Esophagus squamous epithelium (tissue), 5 donors: Measurements from ENCODE around the gene FAM3B. TPM values are rescaled to one million over a fixed set of nuclear protein-coding genes. Genes with fewer than 3 reads are reported as not detected.
A peak's percentile ranks its signal among the peaks of the same experiment; 100 is the strongest.

Source experiments
- DNase-seq: peaks from one replicate; lab custom pipeline; 2025; lab: John Stamatoyannopoulos, UW
- H3K27ac ChIP-seq, 4 donors: fragments of 200-600 bp; sonication (generic); one replicate each; pipeline ENCODE4 v1.5.1; 2016 to 2019; ENCODE audit warnings: mild to moderate bottlenecking in 1 of 4
- H3K27me3 ChIP-seq, 4 donors: fragments of 200-600 bp; sonication (generic); 1 replicate in 3 of 4; 2 replicates in 1 of 4; pipeline versions ENCODE4 v1.5.1 to v1.6.0; 2017 to 2021; ENCODE audit warnings: antibody characterized with exemption in 1 of 4
- H3K36me3 ChIP-seq, 3 donors: fragments of 200-600 bp; sonication (generic); one replicate each; pipeline ENCODE4 v1.5.1; 2016 to 2019
- H3K4me1 ChIP-seq, 3 donors: fragments of 200-600 bp; sonication (generic); one replicate each; pipeline ENCODE4 v1.5.1; 2017 to 2019
- H3K4me3 ChIP-seq, 4 donors: fragments of 200-600 bp; sonication (generic); 1 replicate in 3 of 4; 2 replicates in 1 of 4; pipeline ENCODE4 v1.5.1; 2016 to 2019; ENCODE audit warnings: mild to moderate bottlenecking in 2 of 4, moderate library complexity in 1 of 4
- H3K9me3 ChIP-seq, 3 donors: fragments of 200-600 bp; sonication (generic); one replicate each; pipeline ENCODE4 v1.5.1; 2016 to 2019
- POLR2A ChIP-seq, 4 donors: fragments of 450-650 bp; IDR thresholded peaks; one replicate each; pipeline ENCODE4 v1.6.1; 2017; ENCODE audit warnings: antibody characterized with exemption in 4 of 4, mild to moderate bottlenecking in 4 of 4, moderate library complexity in 3 of 4
- WGBS, 2 donors: methylation state at CpG; one replicate each; pipeline ENCODE4 v1.1.5; 2018; 5-methylcytosine and 5-hydroxymethylcytosine counted together
- intact Hi-C: fragments of 100-400 bp; cut with DNase I; formaldehyde crosslinking; loops from one replicate; pipeline ENCODE4 v1.15.0; 2022
- total RNA-seq, 4 donors: library from RNA; depleted of rRNA; stranded (reverse); fragments of >200 nt; gene quantifications; one replicate each; pipeline ENCODE4 v1.1.0, GENCODE V29; 2016
- TF ChIP-seq, protein P1 (sequence below), 6 experiments: fragments of 450-650 bp in 4 of 6; fragments of 200-600 bp in 2 of 6; sonication (generic) in 2 of 6; IDR thresholded peaks; one replicate each; pipeline ENCODE4 v1.5.1; 2016 to 2019; ENCODE audit warnings: antibody characterized with exemption in 6 of 6, mild to moderate bottlenecking in 4 of 6, moderate library complexity in 4 of 6
- donor health status: DM: yes; HTN: yes; CAD: no.

The FAM3B gene
- total RNA-seq, 4 donors from 2014 or later = 14.8 to 83.8 (median 38.6) TPM

DNA sequence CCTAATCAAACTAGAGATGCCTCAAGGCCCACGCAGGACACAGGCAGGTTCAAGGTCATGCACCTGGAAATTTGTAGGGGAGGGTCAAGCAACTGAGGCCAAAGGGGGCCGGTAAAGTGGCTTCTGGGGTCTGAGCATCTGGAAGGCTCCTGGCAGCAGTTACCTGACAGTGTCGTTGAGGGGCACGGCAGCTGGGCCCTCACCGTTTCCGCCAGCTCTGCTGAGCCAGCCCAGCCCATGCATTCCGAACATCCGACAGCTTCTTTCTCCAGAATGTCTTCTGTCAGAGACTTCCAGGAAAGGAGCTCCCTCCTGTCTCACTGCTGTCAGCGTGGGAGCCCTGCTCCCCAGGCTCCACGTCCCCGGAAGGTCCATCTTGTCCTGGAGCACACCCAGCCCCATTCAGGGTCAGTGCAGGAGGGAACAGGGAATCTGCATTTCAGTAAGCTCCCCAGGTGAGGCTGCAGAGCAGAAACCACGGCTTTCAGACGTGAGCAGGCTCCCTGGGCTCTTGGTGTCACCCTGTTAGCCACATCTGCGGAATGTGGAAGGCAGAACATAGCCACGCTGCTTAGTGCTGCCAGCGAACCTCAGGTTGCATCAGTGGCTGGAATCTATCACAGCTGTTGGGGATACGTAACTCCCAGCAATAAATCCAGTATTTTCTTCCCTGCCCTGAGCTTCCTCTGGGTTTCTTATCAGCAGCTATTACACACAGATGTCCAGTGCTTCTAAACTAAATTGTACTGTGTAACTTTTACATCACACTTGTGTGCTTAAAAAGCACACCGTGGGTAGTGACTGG lies 36.3 kb upstream of the FAM3B start:
- intact Hi-C loops = loop anchor here (10.0 kb wide), 1 partner anchor 184 kb away; no protein-coding TSS in a partner anchor
- WGBS, 2 donors = 40 to 78% methylated on average over 9 to 15 of the region's 18 CpGs
- H3K9me3 ChIP-seq = no peaks in the 10 kb centered on the region
- peaks cover 0 to 17% (median under 1%) of the 10 kb centered on the region in 3 donors for H3K36me3 ChIP-seq
- TF ChIP-seq, protein P1, sequence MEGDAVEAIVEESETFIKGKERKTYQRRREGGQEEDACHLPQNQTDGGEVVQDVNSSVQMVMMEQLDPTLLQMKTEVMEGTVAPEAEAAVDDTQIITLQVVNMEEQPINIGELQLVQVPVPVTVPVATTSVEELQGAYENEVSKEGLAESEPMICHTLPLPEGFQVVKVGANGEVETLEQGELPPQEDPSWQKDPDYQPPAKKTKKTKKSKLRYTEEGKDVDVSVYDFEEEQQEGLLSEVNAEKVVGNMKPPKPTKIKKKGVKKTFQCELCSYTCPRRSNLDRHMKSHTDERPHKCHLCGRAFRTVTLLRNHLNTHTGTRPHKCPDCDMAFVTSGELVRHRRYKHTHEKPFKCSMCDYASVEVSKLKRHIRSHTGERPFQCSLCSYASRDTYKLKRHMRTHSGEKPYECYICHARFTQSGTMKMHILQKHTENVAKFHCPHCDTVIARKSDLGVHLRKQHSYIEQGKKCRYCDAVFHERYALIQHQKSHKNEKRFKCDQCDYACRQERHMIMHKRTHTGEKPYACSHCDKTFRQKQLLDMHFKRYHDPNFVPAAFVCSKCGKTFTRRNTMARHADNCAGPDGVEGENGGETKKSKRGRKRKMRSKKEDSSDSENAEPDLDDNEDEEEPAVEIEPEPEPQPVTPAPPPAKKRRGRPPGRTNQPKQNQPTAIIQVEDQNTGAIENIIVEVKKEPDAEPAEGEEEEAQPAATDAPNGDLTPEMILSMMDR (IDR thresholded peaks at IDR 0.05) = no peak
- TF ChIP-seq POLR2A (IDR thresholded peaks at IDR 0.05) = no peak
- DNase-seq = no peak
- H3K4me3 ChIP-seq = no peak overlapping the region
- no peak overlapping the region for H3K27ac ChIP-seq
- H3K4me1 ChIP-seq = peaks cover 0 to 7% (median 0%) of the 10 kb centered on the region in 3 donors
- peaks cover 0 to 6% (median 0%) of the 10 kb centered on the region in 4 donors for H3K27me3 ChIP-seq

GRCh38 chr21:41282412-41282811 lies 34.2 kb upstream of the FAM3B start:
- Histone ChIP-seq H3K4me1 (peaks cover 0 to 7% (median 0%) of the 10 kb centered on the region in 3 donors), H3K27me3 (peaks cover 0 to 6% (median 0%) of the 10 kb centered on the region in 4 donors), H3K27ac (no peak overlapping the region), H3K4me3 (no peak overlapping the region), H3K9me3 (no peaks in the 10 kb centered on the region), H3K36me3 (no peaks in the 10 kb centered on the region)
- 42 to 66% methylated on average over 3 of the region's 3 CpGs for WGBS, 2 donors
- DNase-seq = no peak
- TF ChIP-seq, protein P1 (IDR thresholded peaks at IDR 0.05) = no peak
- intact Hi-C loops = loop anchor here (10.0 kb wide), 1 partner anchor 182 kb away; no protein-coding TSS in a partner anchor

DNA sequence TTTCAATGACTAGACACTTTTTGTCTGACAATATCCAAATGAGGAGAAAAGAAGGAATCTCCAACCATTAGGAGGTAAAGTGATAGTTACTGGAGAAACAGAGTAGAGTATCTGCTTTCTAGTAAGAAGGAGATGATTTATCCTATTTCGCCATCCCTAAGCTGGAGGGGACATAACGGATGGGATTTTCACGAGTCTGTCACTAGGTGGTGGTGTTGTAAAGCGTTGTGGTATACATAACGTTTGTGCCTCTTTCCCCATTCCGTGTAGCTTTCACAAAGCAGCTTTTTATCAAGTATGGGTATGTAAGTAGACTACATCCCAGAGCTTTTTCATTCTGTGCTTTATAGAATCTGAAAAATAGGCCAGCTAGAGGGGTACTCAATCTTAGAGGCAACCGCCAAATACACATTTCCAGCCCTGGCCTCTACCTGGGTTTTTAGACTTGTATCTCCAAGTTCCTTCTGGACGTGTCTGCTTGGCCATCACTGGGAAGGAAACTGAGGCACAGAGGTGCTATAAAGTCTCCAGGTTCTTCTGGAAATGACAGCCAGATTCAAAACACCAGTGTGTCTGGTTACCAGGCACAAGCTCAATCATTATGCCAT lies 33.3 kb upstream of the FAM3B start:
- no peaks in the 10 kb centered on the region for H3K36me3 ChIP-seq
- no peak overlapping the region for H3K4me3 ChIP-seq
- TF ChIP-seq, protein P1 (IDR thresholded peaks at IDR 0.05) = peak; percentile 51 to 90 (median 74)
- TF ChIP-seq POLR2A (IDR thresholded peaks at IDR 0.05) = no peak
- intact Hi-C loops = loop anchor here (10.0 kb wide), 1 partner anchor 181 kb away; no protein-coding TSS in a partner anchor
- no peak for DNase-seq
- peaks cover 0 to 7% (median 0%) of the 10 kb centered on the region in 3 donors for H3K4me1 ChIP-seq
- H3K27ac ChIP-seq = no peak overlapping the region
- H3K27me3 ChIP-seq = peaks cover 0 to 6% (median 0%) of the 10 kb centered on the region in 4 donors
- H3K9me3 ChIP-seq = no peaks in the 10 kb centered on the region
- 15 to 18% methylated on average over 8 of the region's 8 CpGs for WGBS, 2 donors

- 60 to 73% methylated on average over 7 to 10 of the region's 13 CpGs for WGBS, 2 donors
- intact Hi-C loops = loop anchor here (10.0 kb wide), 1 partner anchor 175 kb away; no protein-coding TSS in a partner anchor
- no peak for DNase-seq
- no peak overlapping the region for H3K27ac ChIP-seq
- no peaks in the 10 kb centered on the region for H3K9me3 ChIP-seq
- H3K4me1 ChIP-seq = peaks cover 0 to 10% (median 0%) of the 10 kb centered on the region in 3 donors
- peaks cover 0 to 28% (median 0%) of the 10 kb centered on the region in 4 donors for H3K27me3 ChIP-seq
- TF ChIP-seq, protein P1 (IDR thresholded peaks at IDR 0.05) = no peak
- no peak for TF ChIP-seq POLR2A (IDR thresholded peaks at IDR 0.05)
- no peak overlapping the region for H3K4me3 ChIP-seq
- no peaks in the 10 kb centered on the region for H3K36me3 ChIP-seq
Measured at GRCh38 chr21:41289431-41289830, 27.2 kb upstream of the FAM3B start.
